Measurements from ENCODE around the gene AGFG1. TPM values are rescaled to one million over a fixed set of nuclear protein-coding genes. Genes with fewer than 3 reads are reported as not detected.

Gene AGFG1
- polyA plus RNA-seq, 1 donor from 2014 or later = 10.1 TPM

GRCh38 chr2:227454323-227454860 is 17.6 kb upstream of the AGFG1 start:
- Mint-ChIP-seq H3K27ac (no peak overlapping the region), H3K4me1 (peaks cover 17 to 27% (median 20%) of the 10 kb centered on the region in 3 donors), H3K4me3 (no peak overlapping the region), H3K9me3 (no peaks in the 10 kb centered on the region), H3K27me3 (peaks cover 2% of the 10 kb centered on the region), H3K36me3 (no peaks in the 10 kb centered on the region)

- Mint-ChIP-seq H3K27me3 (peaks cover 2% of the 10 kb centered on the region), H3K36me3 (no peaks in the 10 kb centered on the region), H3K9me3 (no peaks in the 10 kb centered on the region), H3K4me1 (peaks cover 18 to 26% (median 21%) of the 10 kb centered on the region in 3 donors), H3K4me3 (no peak overlapping the region), H3K27ac (no peak overlapping the region)
These were observed 16.8 kb upstream of the AGFG1 start for GRCh38 chr2:227455200-227455599.

- Mint-ChIP-seq H3K27ac (no peak overlapping the region), H3K4me3 (peak overlapping the region in 1 of 4 donors; percentile 59), H3K36me3 (no peaks in the 10 kb centered on the region), H3K9me3 (no peaks in the 10 kb centered on the region), H3K4me1 (peaks cover 23 to 28% (median 24%) of the 10 kb centered on the region in 3 donors), H3K27me3 (peaks cover 4% of the 10 kb centered on the region)
These were observed 15.9 kb upstream of the AGFG1 start for GRCh38 chr2:227456102-227456501.

- peaks cover 4% of the 10 kb centered on the region for H3K27me3 Mint-ChIP-seq
- H3K27ac Mint-ChIP-seq = no peak overlapping the region
- peaks cover 25 to 31% (median 27%) of the 10 kb centered on the region in 3 donors for H3K4me1 Mint-ChIP-seq
- H3K36me3 Mint-ChIP-seq = no peaks in the 10 kb centered on the region
- no peak overlapping the region for H3K4me3 Mint-ChIP-seq
- H3K9me3 Mint-ChIP-seq = no peaks in the 10 kb centered on the region
These were observed 15.2 kb upstream of the AGFG1 start for GRCh38 chr2:227456772-227457171.

DNA sequence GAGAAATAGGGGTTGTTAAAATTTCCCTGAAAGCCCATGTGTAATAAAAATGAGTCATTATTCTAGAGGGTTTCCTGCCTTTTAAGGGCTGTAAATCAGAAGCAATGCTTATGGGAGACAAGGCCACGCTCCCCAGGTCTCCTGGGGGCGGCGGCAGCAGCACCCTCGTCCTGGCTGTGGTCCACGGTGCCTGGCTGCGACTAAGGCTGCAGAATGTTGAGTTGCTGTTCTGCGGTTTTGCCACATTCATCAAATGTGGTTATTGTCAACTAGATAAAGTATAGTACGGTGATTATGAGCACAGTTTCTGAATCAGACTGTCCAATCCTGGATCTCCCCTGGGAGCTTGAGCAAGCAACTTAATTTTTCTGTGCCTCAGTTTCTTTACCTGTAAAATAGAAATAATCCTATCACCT is 11.9 kb upstream of the AGFG1 start:
- H3K9me3 Mint-ChIP-seq = no peaks in the 10 kb centered on the region
- H3K36me3 Mint-ChIP-seq = no peaks in the 10 kb centered on the region
- no peak overlapping the region for H3K27ac Mint-ChIP-seq
- peak overlapping the region; percentile 22 to 85 (median 54) for H3K4me3 Mint-ChIP-seq
- peaks cover 4% of the 10 kb centered on the region for H3K27me3 Mint-ChIP-seq
- H3K4me1 Mint-ChIP-seq = peaks cover 44 to 57% (median 53%) of the 10 kb centered on the region in 3 donors

DNA sequence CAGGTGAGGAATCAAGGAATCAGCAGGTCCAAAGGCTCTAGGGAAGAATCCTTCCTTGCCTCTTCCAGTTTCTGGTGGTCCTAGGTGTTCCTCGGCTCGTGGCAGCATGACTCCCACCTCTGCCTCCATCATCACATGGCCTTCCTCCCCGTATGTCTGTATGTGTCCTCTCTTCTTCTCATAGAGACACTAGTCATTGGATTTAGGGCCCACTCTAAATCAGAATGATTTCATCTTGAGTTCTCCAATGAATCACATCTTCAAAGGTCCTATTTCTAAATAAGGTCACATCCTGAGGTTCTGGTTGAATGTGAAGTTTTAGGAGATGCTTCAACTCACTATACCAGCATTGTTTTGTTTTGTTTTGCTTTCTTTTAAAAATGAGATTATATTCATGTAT is 11.1 kb upstream of the AGFG1 start:
- no peaks in the 10 kb centered on the region for H3K36me3 Mint-ChIP-seq
- H3K4me3 Mint-ChIP-seq = peak overlapping the region in 1 of 4 donors; percentile 85
- H3K4me1 Mint-ChIP-seq = peaks cover 43 to 54% (median 53%) of the 10 kb centered on the region in 3 donors
- no peaks in the 10 kb centered on the region for H3K9me3 Mint-ChIP-seq
- no peak overlapping the region for H3K27ac Mint-ChIP-seq
- H3K27me3 Mint-ChIP-seq = peaks cover 4% of the 10 kb centered on the region

- no peaks in the 10 kb centered on the region for H3K36me3 Mint-ChIP-seq
- peak overlapping the region in 2 of 3 donors; percentile 36 to 92 for H3K27ac Mint-ChIP-seq
- H3K4me3 Mint-ChIP-seq = peak overlapping the region in 3 of 4 donors; percentile 58 to 90 (median 78)
- peaks cover 43 to 54% (median 53%) of the 10 kb centered on the region in 3 donors for H3K4me1 Mint-ChIP-seq
- H3K27me3 Mint-ChIP-seq = peaks cover 2% of the 10 kb centered on the region
- no peaks in the 10 kb centered on the region for H3K9me3 Mint-ChIP-seq
These were observed 10.0 kb upstream of the AGFG1 start for GRCh38 chr2:227461811-227462461.

DNA sequence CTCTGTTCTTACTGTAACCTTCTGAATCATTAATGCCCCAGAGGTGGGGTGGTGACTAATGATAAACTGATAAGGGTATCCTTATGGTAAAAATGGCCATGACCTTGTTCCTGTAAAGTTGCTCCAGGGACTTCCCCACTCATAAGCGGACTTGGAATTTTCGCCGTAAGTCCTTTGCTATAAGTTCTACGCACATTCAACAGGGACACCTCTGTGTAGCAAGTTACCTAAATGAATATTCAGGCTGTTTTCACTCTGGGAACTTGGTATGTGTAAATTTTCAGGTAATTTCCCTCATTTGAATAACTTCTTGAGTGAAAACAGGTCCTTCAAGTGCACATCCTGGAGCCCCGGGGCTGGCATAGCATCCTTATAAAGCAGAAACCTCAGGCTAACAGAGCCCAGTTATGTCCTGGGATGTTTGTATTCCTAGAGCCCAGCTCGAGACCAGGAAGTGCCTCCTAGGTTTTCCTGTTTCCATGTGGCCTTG is 9.4 kb upstream of the AGFG1 start:
- Mint-ChIP-seq H3K27me3 (peaks cover 2% of the 10 kb centered on the region), H3K9me3 (no peaks in the 10 kb centered on the region), H3K4me1 (peaks cover 43 to 53% (median 53%) of the 10 kb centered on the region in 3 donors), H3K36me3 (no peaks in the 10 kb centered on the region), H3K27ac (peak overlapping the region in 2 of 3 donors; percentile 36 to 92), H3K4me3 (peak overlapping the region; percentile 54 to 90 (median 68))

GRCh38 chr2:227462972-227463931 is 8.7 kb upstream of the AGFG1 start:
- H3K36me3 Mint-ChIP-seq = no peaks in the 10 kb centered on the region
- peak overlapping the region in 3 of 4 donors; percentile 58 to 90 (median 74) for H3K4me3 Mint-ChIP-seq
- H3K27ac Mint-ChIP-seq = peak overlapping the region in 2 of 3 donors; percentile 34 to 36
- peaks cover 2% of the 10 kb centered on the region for H3K27me3 Mint-ChIP-seq
- no peaks in the 10 kb centered on the region for H3K9me3 Mint-ChIP-seq
- peaks cover 43 to 53% (median 51%) of the 10 kb centered on the region in 3 donors for H3K4me1 Mint-ChIP-seq

- H3K27ac Mint-ChIP-seq = peak overlapping the region in 1 of 3 donors; percentile 10
- peaks cover 34 to 45% (median 43%) of the 10 kb centered on the region in 3 donors for H3K4me1 Mint-ChIP-seq
- H3K9me3 Mint-ChIP-seq = no peaks in the 10 kb centered on the region
- H3K4me3 Mint-ChIP-seq = peak overlapping the region in 1 of 4 donors; percentile 4
- H3K27me3 Mint-ChIP-seq = peaks cover 2% of the 10 kb centered on the region
- no peaks in the 10 kb centered on the region for H3K36me3 Mint-ChIP-seq
These were observed 7.6 kb upstream of the AGFG1 start for GRCh38 chr2:227464361-227464760.

- peaks cover 33 to 44% (median 41%) of the 10 kb centered on the region in 3 donors for H3K4me1 Mint-ChIP-seq
- peak overlapping the region in 1 of 4 donors; percentile 4 for H3K4me3 Mint-ChIP-seq
- no peaks in the 10 kb centered on the region for H3K9me3 Mint-ChIP-seq
- no peaks in the 10 kb centered on the region for H3K36me3 Mint-ChIP-seq
- no peak overlapping the region for H3K27ac Mint-ChIP-seq
- H3K27me3 Mint-ChIP-seq = peaks cover 2% of the 10 kb centered on the region
These were observed 7.1 kb upstream of the AGFG1 start for GRCh38 chr2:227464851-227465250.

DNA sequence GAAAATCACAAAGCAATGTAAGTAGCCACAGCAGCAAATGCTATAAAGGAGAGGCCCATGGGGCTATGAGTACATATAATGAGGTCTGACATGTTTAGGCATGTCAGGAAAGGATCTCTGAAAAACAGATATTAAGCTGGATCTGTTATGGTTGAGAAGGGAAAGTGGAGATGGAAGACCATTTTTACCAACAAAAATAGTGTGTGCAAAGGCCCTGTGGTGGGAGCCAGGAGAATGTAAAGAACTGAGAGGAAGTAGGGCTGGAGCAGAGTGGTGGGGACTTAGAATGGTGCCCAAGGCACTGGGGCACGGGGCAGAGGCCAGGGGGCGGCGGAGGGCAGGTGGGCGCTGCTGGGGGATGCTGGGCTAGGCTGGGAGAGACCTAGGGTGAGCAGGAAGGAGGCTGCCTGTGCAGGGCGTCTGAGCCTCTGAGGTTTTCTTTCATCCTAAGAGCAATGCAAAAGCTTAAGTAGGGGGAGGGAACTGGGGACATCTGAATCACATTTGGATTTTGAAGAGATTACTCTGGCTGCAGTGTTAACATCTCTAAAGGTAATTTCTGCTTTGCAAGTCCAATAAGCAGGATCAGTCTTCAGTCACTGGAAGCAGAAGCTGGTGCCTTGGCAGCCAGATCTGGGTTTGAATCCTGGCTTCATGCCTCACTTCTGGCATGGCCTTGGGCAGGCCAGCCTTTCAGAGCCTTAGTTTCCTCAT is 4.9 kb upstream of the AGFG1 start:
- peak overlapping the region in 1 of 3 donors; percentile 65 for H3K27ac Mint-ChIP-seq
- H3K4me3 Mint-ChIP-seq = peak overlapping the region in 1 of 4 donors; percentile 5
- H3K27me3 Mint-ChIP-seq = no peaks in the 10 kb centered on the region
- peaks cover 2% of the 10 kb centered on the region for H3K36me3 Mint-ChIP-seq
- peaks cover 18 to 33% (median 23%) of the 10 kb centered on the region in 3 donors for H3K4me1 Mint-ChIP-seq
- H3K9me3 Mint-ChIP-seq = no peaks in the 10 kb centered on the region

GRCh38 chr2:227471412-227471811 is 544 bp upstream of the AGFG1 start:
- H3K4me1 Mint-ChIP-seq = peaks cover 22 to 33% (median 29%) of the 10 kb centered on the region in 3 donors
- no peaks in the 10 kb centered on the region for H3K27me3 Mint-ChIP-seq
- H3K36me3 Mint-ChIP-seq = peaks cover 2% of the 10 kb centered on the region
- H3K4me3 Mint-ChIP-seq = peak overlapping the region; percentile 70 to 87 (median 82)
- H3K27ac Mint-ChIP-seq = peak overlapping the region in 2 of 3 donors; percentile 53 to 84
- H3K9me3 Mint-ChIP-seq = no peaks in the 10 kb centered on the region
